HepG2 (cell line): Measurements from ENCODE around the gene ZBTB44.

Experiments used
- GLI4 ChIP-seq: sonication (generic); formaldehyde crosslinking; IDR thresholded peaks from 2 replicates; pipeline ENCODE4 v1.5.1; 2020; ENCODE audit warnings: missing genetic modification reagents, mild to moderate bottlenecking, moderate library complexity, borderline replicate concordance
- SIN3A ChIP-seq: IDR thresholded peaks from 2 replicates; pipeline ENCODE4 v1.6.1; 2011; ENCODE audit warnings: low read depth, mild to moderate bottlenecking, control low read depth, low read length, borderline replicate concordance
- TF ChIP-seq, protein P1 (sequence below): sonication (generic); formaldehyde crosslinking; IDR thresholded peaks from 2 replicates; pipeline ENCODE4 v1.5.0; 2020; ENCODE audit warnings: mild to moderate bottlenecking, missing genetic modification reagents, moderate library complexity

DNA sequence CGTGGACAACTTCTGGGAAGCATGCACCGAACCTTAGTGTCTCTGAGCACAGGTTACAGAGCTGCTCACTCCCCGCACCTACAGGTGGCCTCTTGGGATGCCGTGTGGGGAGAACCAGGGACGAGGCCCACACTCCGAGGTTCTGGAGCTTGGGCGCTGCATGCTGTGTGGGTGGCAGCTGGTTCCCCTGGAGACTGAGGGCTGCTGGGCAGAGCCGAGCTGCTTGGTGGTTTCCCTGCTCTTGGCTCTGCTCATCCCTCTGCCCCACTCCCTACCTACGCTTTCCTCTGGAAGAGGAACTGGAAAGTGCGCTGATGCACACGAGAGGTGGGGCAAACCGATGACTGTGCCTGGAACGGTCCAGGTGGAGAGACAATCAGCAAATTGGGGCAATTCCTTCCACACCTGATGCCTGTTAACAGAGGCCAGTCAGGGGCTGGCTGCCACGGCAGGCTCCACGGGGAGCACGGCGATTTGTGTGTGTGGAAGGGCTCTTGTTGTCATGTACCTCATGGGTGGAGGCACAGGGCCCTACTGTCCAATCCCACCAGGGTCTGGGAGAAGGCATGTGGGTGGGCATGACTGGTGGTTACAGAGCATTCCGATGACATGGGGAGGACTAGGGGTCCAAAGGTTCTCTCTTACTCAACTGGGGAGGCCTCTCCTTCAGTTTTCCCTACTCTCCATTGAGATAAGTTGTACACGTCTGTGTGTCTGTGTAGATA lies 94.2 kb downstream of the ZBTB44 start:
- TF ChIP-seq GLI4 (CRISPR knock-in tag) (no peak), SIN3A (no peak)
- TF ChIP-seq, protein P1, sequence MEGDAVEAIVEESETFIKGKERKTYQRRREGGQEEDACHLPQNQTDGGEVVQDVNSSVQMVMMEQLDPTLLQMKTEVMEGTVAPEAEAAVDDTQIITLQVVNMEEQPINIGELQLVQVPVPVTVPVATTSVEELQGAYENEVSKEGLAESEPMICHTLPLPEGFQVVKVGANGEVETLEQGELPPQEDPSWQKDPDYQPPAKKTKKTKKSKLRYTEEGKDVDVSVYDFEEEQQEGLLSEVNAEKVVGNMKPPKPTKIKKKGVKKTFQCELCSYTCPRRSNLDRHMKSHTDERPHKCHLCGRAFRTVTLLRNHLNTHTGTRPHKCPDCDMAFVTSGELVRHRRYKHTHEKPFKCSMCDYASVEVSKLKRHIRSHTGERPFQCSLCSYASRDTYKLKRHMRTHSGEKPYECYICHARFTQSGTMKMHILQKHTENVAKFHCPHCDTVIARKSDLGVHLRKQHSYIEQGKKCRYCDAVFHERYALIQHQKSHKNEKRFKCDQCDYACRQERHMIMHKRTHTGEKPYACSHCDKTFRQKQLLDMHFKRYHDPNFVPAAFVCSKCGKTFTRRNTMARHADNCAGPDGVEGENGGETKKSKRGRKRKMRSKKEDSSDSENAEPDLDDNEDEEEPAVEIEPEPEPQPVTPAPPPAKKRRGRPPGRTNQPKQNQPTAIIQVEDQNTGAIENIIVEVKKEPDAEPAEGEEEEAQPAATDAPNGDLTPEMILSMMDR (CRISPR knock-in tag), result no peak
